ENCODE results near the gene PLCL2.

The PLCL2 gene

GRCh38 chr3:16898595-16899395 lies 14.0 kb downstream of the PLCL2 start:
- DNase-seq (ENCODE audit: low read depth): no peak
- no peak overlapping the region for H3K4me3 ChIP-seq (ENCODE audit: low read depth, low read length)
- TF ChIP-seq MYC (IDR thresholded peaks at IDR 0.05; ENCODE audit: low read depth, low read length) (no peak), CTCF (IDR thresholded peaks at IDR 0.05; ENCODE audit: low read depth, low read length) (no peak), POLR2A (IDR thresholded peaks at IDR 0.05; ENCODE audit: extremely low read depth, insufficient read length) (no peak), MAX (IDR thresholded peaks at IDR 0.05; ENCODE audit: low read depth, low read length) (no peak)

GRCh38 chr3:16899919-16900318 lies 15.2 kb downstream of the PLCL2 start:
- no peak overlapping the region for H3K4me3 ChIP-seq (ENCODE audit: low read depth, low read length)
- DNase-seq (ENCODE audit: low read depth): no peak
- TF ChIP-seq POLR2A (IDR thresholded peaks at IDR 0.05; ENCODE audit: extremely low read depth, insufficient read length): no peak
- TF ChIP-seq MAX (IDR thresholded peaks at IDR 0.05; ENCODE audit: low read depth, low read length): no peak
- TF ChIP-seq CTCF (IDR thresholded peaks at IDR 0.05; ENCODE audit: low read depth, low read length): no peak
- TF ChIP-seq MYC (IDR thresholded peaks at IDR 0.05; ENCODE audit: low read depth, low read length): no peak

GRCh38 chr3:16900779-16901440 lies 16.2 kb downstream of the PLCL2 start:
- H3K4me3 ChIP-seq (ENCODE audit: low read depth, low read length): no peak overlapping the region
- TF ChIP-seq MAX (IDR thresholded peaks at IDR 0.05; ENCODE audit: low read depth, low read length): no peak
- no peak for TF ChIP-seq MYC (IDR thresholded peaks at IDR 0.05; ENCODE audit: low read depth, low read length)
- no peak for TF ChIP-seq CTCF (IDR thresholded peaks at IDR 0.05; ENCODE audit: low read depth, low read length)
- no peak for TF ChIP-seq POLR2A (IDR thresholded peaks at IDR 0.05; ENCODE audit: extremely low read depth, insufficient read length)
- DNase-seq (ENCODE audit: low read depth): no peak

- DNase-seq (ENCODE audit: low read depth): no peak
- H3K4me3 ChIP-seq (ENCODE audit: low read depth, low read length): no peak overlapping the region
- TF ChIP-seq POLR2A (IDR thresholded peaks at IDR 0.05; ENCODE audit: extremely low read depth, insufficient read length) (no peak), MYC (IDR thresholded peaks at IDR 0.05; ENCODE audit: low read depth, low read length) (no peak), MAX (IDR thresholded peaks at IDR 0.05; ENCODE audit: low read depth, low read length) (no peak), CTCF (IDR thresholded peaks at IDR 0.05; ENCODE audit: low read depth, low read length) (no peak)
Observed at GRCh38 chr3:16904423-16905417, 20.0 kb downstream of the PLCL2 start.

- no peak for DNase-seq (ENCODE audit: low read depth)
- no peak overlapping the region for H3K4me3 ChIP-seq (ENCODE audit: low read depth, low read length)
- TF ChIP-seq MYC (IDR thresholded peaks at IDR 0.05; ENCODE audit: low read depth, low read length) (no peak), POLR2A (IDR thresholded peaks at IDR 0.05; ENCODE audit: extremely low read depth, insufficient read length) (no peak), CTCF (IDR thresholded peaks at IDR 0.05; ENCODE audit: low read depth, low read length) (no peak), MAX (IDR thresholded peaks at IDR 0.05; ENCODE audit: low read depth, low read length) (no peak)
Observed at GRCh38 chr3:16905704-16906103, 20.9 kb downstream of the PLCL2 start.

Measured in NB4 (cell line).